Ramos (cell line): ENCODE data around the gene PRDM11.

Experiments used
- in situ Hi-C: fragments of 300-500 bp; cut with MboI; formaldehyde crosslinking; loops from one replicate; pipeline ENCODE4 v1.14.3; 2022; ENCODE audit warnings: low sequenced_read_pairs; ENCODE audit not compliant: unreplicated experiment

Gene PRDM11

GRCh38 chr11:45133878-45134277 lies 12.6 kb upstream of the PRDM11 start:
- in situ Hi-C loops = no loop called here

GRCh38 chr11:45141171-45141570 lies 5.3 kb upstream of the PRDM11 start:
- in situ Hi-C loops = no loop called here

- in situ Hi-C loops = no loop called here
Measured at GRCh38 chr11:45141631-45142030, 4.8 kb upstream of the PRDM11 start.

GRCh38 chr11:45142241-45143055 lies 4.0 kb upstream of the PRDM11 start:
- in situ Hi-C loops = no loop called here

- in situ Hi-C loops = no loop called here
Measured at GRCh38 chr11:45143494-45143893, 2.9 kb upstream of the PRDM11 start.

- in situ Hi-C loops = no loop called here
Measured at GRCh38 chr11:45144126-45145082, 2.0 kb upstream of the PRDM11 start.

- in situ Hi-C loops = no loop called here
Measured at GRCh38 chr11:45145083-45145378, 1.4 kb upstream of the PRDM11 start.

GRCh38 chr11:45145379-45146071 lies 914 bp upstream of the PRDM11 start:
- in situ Hi-C loops = no loop called here

GRCh38 chr11:45147017-45147728 lies 734 bp downstream of the PRDM11 start:
- in situ Hi-C loops = no loop called here

- in situ Hi-C loops = no loop called here
Measured at GRCh38 chr11:45147891-45148675, 1.6 kb downstream of the PRDM11 start.

GRCh38 chr11:45149483-45150056 lies 3.1 kb downstream of the PRDM11 start:
- in situ Hi-C loops = no loop called here

GRCh38 chr11:45150301-45150700 lies 3.9 kb downstream of the PRDM11 start:
- in situ Hi-C loops = no loop called here

- in situ Hi-C loops = no loop called here
Measured at GRCh38 chr11:45150943-45151342, 4.5 kb downstream of the PRDM11 start.

- in situ Hi-C loops = no loop called here
Measured at GRCh38 chr11:45151362-45151982, 5.0 kb downstream of the PRDM11 start.

GRCh38 chr11:45152740-45153595 lies 6.5 kb downstream of the PRDM11 start:
- in situ Hi-C loops = no loop called here

- in situ Hi-C loops = no loop called here
Measured at GRCh38 chr11:45154276-45154675, 7.8 kb downstream of the PRDM11 start.

GRCh38 chr11:45155058-45155551 lies 8.7 kb downstream of the PRDM11 start:
- in situ Hi-C loops = no loop called here
